HCT116 (cell line): Measurements from ENCODE around the gene MCC. TPM values are rescaled to one million over a fixed set of nuclear protein-coding genes. Genes with fewer than 3 reads are reported as not detected.

ENCODE experiments used
- ATAC-seq: fragments of 200-7000 bp; cut with Tn5 transposase; 2 replicates; pipeline ENCODE4 v1.9.1; 2020; ENCODE audit warnings: mild to moderate bottlenecking, moderate library complexity
- BruUV-seq: library from RNA; stranded (reverse); fragments of 400-500 nt; replicated peaks from 2 replicates; lab custom pipeline; 2021; lab: Mats Ljungman, UMichigan
- CTCF ChIA-PET: fragments of 300-600 bp; sonication (Branson Sonifier 250); formaldehyde crosslinking; loops from one replicate; lab custom pipeline; 2021; ENCODE audit warnings: antibody characterized with exemption; lab: Charles Lee
- POLR2A ChIA-PET: fragments of 300-600, 350-600 bp; sonication (Branson Sonifier 250); formaldehyde crosslinking; loops from one replicate; lab custom pipeline; 2021; ENCODE audit warnings: antibody characterized with exemption; lab: Charles Lee
- RAD21 ChIA-PET, 2 experiments: fragments of 300-600 bp; sonication (Branson Sonifier 250); formaldehyde crosslinking; loops; one replicate each; lab custom pipeline; 2023; ENCODE audit warnings: low total read pairs in 2 of 2; ENCODE audit not compliant: uncharacterized antibody in 2 of 2, unreplicated experiment in 2 of 2, low non-redundant PET in 1 of 2; lab: Charles Lee
- DNase-seq: peaks from one replicate; pipeline ENCODE4 v3.0.0-alpha.2; 2010; ENCODE audit warnings: low read depth, low spot score
- H2AFZ ChIP-seq: fragments of 200-600 bp; shearing (Covaris generic), sonication (generic); 2 replicates; pipeline ENCODE4 v1.6.1; 2017; ENCODE audit warnings: low read depth, mixed run types, mixed read lengths, antibody characterized with exemption, low read length; ENCODE audit not compliant: poor library complexity, severe bottlenecking
- H3K27ac ChIP-seq: 2 replicates; pipeline ENCODE4 v1.5.1; 2012; ENCODE audit warnings: low read depth, low read length
- H3K27me3 ChIP-seq: fragments of 200-600 bp; sonication (generic); 2 replicates; pipeline ENCODE4 v1.6.1; 2016; ENCODE audit warnings: mixed run types, low read length, mixed read lengths; ENCODE audit not compliant: insufficient read depth
- H3K36me3 ChIP-seq, 2 experiments: fragments of 200-500 bp in 1 of 2; fragments of 200-600 bp in 1 of 2; sonication (Bioruptor generic) in 1 of 2; sonication (generic) in 1 of 2; 2 replicates each; pipeline versions ENCODE4 v1.5.1 to v1.6.1; 2014 to 2016; ENCODE audit warnings: low read length in 2 of 2, inconsistent platforms in 1 of 2, mixed read lengths in 1 of 2, mixed run types in 1 of 2; ENCODE audit not compliant: insufficient read depth in 2 of 2, control insufficient read depth in 1 of 2
- H3K4me1 ChIP-seq, 2 experiments: fragments of 200-600 bp in 1 of 2; sonication (generic) in 1 of 2; 2 replicates each; pipeline versions ENCODE4 v1.5.1 to v1.6.1; 2012 to 2017; ENCODE audit warnings: low read length in 2 of 2, inconsistent platforms in 1 of 2, mild to moderate bottlenecking in 1 of 2, mixed read lengths in 1 of 2, mixed run types in 1 of 2, moderate library complexity in 1 of 2; ENCODE audit not compliant: insufficient read depth in 2 of 2, control insufficient read depth in 1 of 2
- H3K4me2 ChIP-seq: fragments of 200-600 bp; sonication (generic); 2 replicates; pipeline ENCODE4 v1.6.1; 2017; ENCODE audit warnings: mixed run types, low read length, mixed read lengths
- H3K4me3 ChIP-seq, 2 experiments: fragments of 200-600 bp in 1 of 2; sonication (generic) in 1 of 2; replicated peaks in 1 of 2; 2 replicates each; pipeline ENCODE4 v1.5.1; 2011 to 2016; ENCODE audit warnings: low read length in 2 of 2, control low read depth in 1 of 2, low read depth in 1 of 2, mild to moderate bottlenecking in 1 of 2, mixed read lengths in 1 of 2, mixed run types in 1 of 2
- H3K79me2 ChIP-seq: fragments of 200-600 bp; sonication (generic); 2 replicates; pipeline ENCODE4 v1.6.1; 2017; ENCODE audit warnings: mild to moderate bottlenecking, mixed run types, low read length, moderate library complexity, mixed read lengths; ENCODE audit not compliant: insufficient read depth
- H3K9ac ChIP-seq: fragments of 200-600 bp; sonication (generic); 2 replicates; pipeline ENCODE4 v1.6.1; 2016; ENCODE audit warnings: low read length, mixed read lengths
- H3K9me2 ChIP-seq: fragments of 200-600 bp; sonication (generic), shearing (Covaris generic); 2 replicates; pipeline ENCODE4 v1.6.1; 2017; ENCODE audit warnings: mixed run types, mild to moderate bottlenecking, moderate library complexity; ENCODE audit not compliant: insufficient read depth
- H3K9me3 ChIP-seq, 2 experiments: fragments of 200-500 bp in 1 of 2; fragments of 200-600 bp in 1 of 2; sonication (Bioruptor generic) in 1 of 2; sonication (generic) in 1 of 2; 2 replicates each; pipeline ENCODE4 v1.6.1; 2014 to 2017; ENCODE audit warnings: low read length in 2 of 2, mixed read lengths in 2 of 2, inconsistent platforms in 1 of 2, low read depth in 1 of 2, mild to moderate bottlenecking in 1 of 2, mixed run types in 1 of 2, moderate library complexity in 1 of 2; ENCODE audit not compliant: control insufficient read depth in 1 of 2, insufficient read depth in 1 of 2
- H4K20me1 ChIP-seq: fragments of 200-600 bp; sonication (generic), shearing (Covaris generic); 2 replicates; pipeline ENCODE4 v1.6.1; 2017; ENCODE audit warnings: mixed run types, mild to moderate bottlenecking, moderate library complexity; ENCODE audit not compliant: insufficient read depth
- EGR1 ChIP-seq: IDR thresholded peaks from 2 replicates; pipeline ENCODE4 v1.6.1; 2012; ENCODE audit warnings: low read depth
- ELF1 ChIP-seq: IDR thresholded peaks from 2 replicates; pipeline ENCODE4 v1.6.1; 2012; ENCODE audit warnings: low read depth, borderline replicate concordance
- EZH2 ChIP-seq: fragments of 200-600 bp; sonication (generic); IDR thresholded peaks from 2 replicates; pipeline ENCODE4 v1.6.1; 2017; ENCODE audit warnings: antibody characterized with exemption, mixed run types
- EZH2phosphoT487 ChIP-seq: fragments of 200-600 bp; IDR thresholded peaks from 2 replicates; pipeline ENCODE4 v1.6.1; 2018; ENCODE audit warnings: antibody characterized with exemption, borderline replicate concordance
- FOSL1 ChIP-seq: IDR thresholded peaks from 2 replicates; pipeline ENCODE4 v1.6.1; 2012; ENCODE audit warnings: low read depth
- JUND ChIP-seq: IDR thresholded peaks from 2 replicates; pipeline ENCODE4 v1.6.1; 2012
- POLR2A ChIP-seq: IDR thresholded peaks from 2 replicates; pipeline ENCODE4 v1.7.0; 2011; ENCODE audit warnings: borderline replicate concordance; ENCODE audit not compliant: insufficient read depth, insufficient read length; ENCODE audit errors: extremely low read depth
- POLR2AphosphoS5 ChIP-seq: IDR thresholded peaks from 2 replicates; pipeline ENCODE4 v1.6.1; 2011; ENCODE audit warnings: mild to moderate bottlenecking, low read depth, low read length, moderate library complexity
- RAD21 ChIP-seq: IDR thresholded peaks from 2 replicates; pipeline ENCODE4 v1.6.1; 2012; ENCODE audit warnings: low read depth, mild to moderate bottlenecking
- SIN3A ChIP-seq: IDR thresholded peaks from 2 replicates; pipeline ENCODE4 v1.6.1; 2012; ENCODE audit warnings: low read depth
- SP1 ChIP-seq: IDR thresholded peaks from 2 replicates; pipeline ENCODE4 v1.6.1; 2012; ENCODE audit warnings: low read depth
- YY1 ChIP-seq: IDR thresholded peaks from 2 replicates; pipeline ENCODE4 v1.6.1; 2011; ENCODE audit warnings: low read length, low read depth, moderate library complexity, mild to moderate bottlenecking; ENCODE audit not compliant: insufficient replicate concordance; ENCODE audit errors: extremely low read depth
- ZFX ChIP-seq: fragments of 450-650 bp; IDR thresholded peaks from 2 replicates; pipeline ENCODE4 v1.6.1; 2017
- ZNF274 ChIP-seq: fragments of 200-500 bp; sonication (Bioruptor generic); IDR thresholded peaks from 2 replicates; pipeline ENCODE4 v1.6.1; 2014; ENCODE audit warnings: mild to moderate bottlenecking, low read depth, low read length, inconsistent platforms
- intact Hi-C: fragments of 100-400 bp; cut with micrococcal nuclease; formaldehyde crosslinking; loops from 2 replicates; pipeline ENCODE4 v1.10.0; 2022
- total RNA-seq: library from RNA; stranded (reverse); gene quantifications from one replicate; pipeline ENCODE4 v1.2.1, GENCODE V29; 2021; ENCODE audit not compliant: unreplicated experiment
- TF ChIP-seq, protein P1 (sequence below): IDR thresholded peaks from 2 replicates; pipeline ENCODE4 v1.6.1; 2012

Gene MCC
- total RNA-seq, 1 experiment from 2014 or later = 20.1 TPM

- TF ChIP-seq EGR1 (no peak), POLR2A (no peak), ELF1 (no peak), ZFX (no peak), POLR2AphosphoS5 (no peak)
Measured at GRCh38 chr5:113344973-113345940, 143.0 kb downstream of the MCC start (continued).

- H3K36me3 ChIP-seq = no peaks in the 10 kb centered on the region
- TF ChIP-seq EZH2 (no peak), SP1 (no peak), JUND (no peak), POLR2AphosphoS5 (no peak), POLR2A (no peak), FOSL1 (no peak), EGR1 (no peak), RAD21 (no peak), YY1 (no peak), ELF1 (no peak), EZH2phosphoT487 (no peak), ZNF274 (no peak), SIN3A (no peak)
- TF ChIP-seq, protein P1, sequence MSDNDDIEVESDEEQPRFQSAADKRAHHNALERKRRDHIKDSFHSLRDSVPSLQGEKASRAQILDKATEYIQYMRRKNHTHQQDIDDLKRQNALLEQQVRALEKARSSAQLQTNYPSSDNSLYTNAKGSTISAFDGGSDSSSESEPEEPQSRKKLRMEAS = no peak
- intact Hi-C loops = no loop called here
- no peak for DNase-seq
- RAD21 ChIA-PET = no interaction called here
- no peak overlapping the region for H3K27ac ChIP-seq
- no peaks in the 10 kb centered on the region for H3K4me1 ChIP-seq
- H2AFZ ChIP-seq = no peak overlapping the region
- BruUV-seq = no TSS peak
- H3K27me3 ChIP-seq = no peaks in the 10 kb centered on the region
- CTCF ChIA-PET = no interaction called here
- no peak overlapping the region for H3K4me2 ChIP-seq
- POLR2A ChIA-PET = no interaction called here
- H3K9ac ChIP-seq = no peak overlapping the region
- H3K9me3 ChIP-seq = no peaks in the 10 kb centered on the region
- H4K20me1 ChIP-seq = no peaks in the 10 kb centered on the region
- no peak overlapping the region for H3K4me3 ChIP-seq
- no peaks in the 10 kb centered on the region for H3K9me2 ChIP-seq
- no peaks in the 10 kb centered on the region for H3K79me2 ChIP-seq
- no peak for ATAC-seq
Measured at GRCh38 chr5:113343343-113343742, 144.9 kb downstream of the MCC start.
